Skeletal muscle satellite cell (primary cell): ENCODE results near the gene EPX. TPM values are rescaled to one million over a fixed set of nuclear protein-coding genes. Genes with fewer than 3 reads are reported as not detected.
A peak's percentile ranks its signal among the peaks of the same experiment; 100 is the strongest.
"Not testable (repeated sequence)": the region's sequence is repeated elsewhere in the genome, so short reads cannot be mapped to it uniquely, and the experiment has no call there.

Source experiments
- H3K27me3 ChIP-seq: 2 replicates; pipeline ENCODE4 v1.7.0; 2013; ENCODE audit warnings: low read length; ENCODE audit not compliant: control insufficient read depth, insufficient read depth
- H3K36me3 ChIP-seq: 2 replicates; pipeline ENCODE4 v1.7.0; 2013; ENCODE audit warnings: mild to moderate bottlenecking, control low read depth, low read length; ENCODE audit not compliant: insufficient read depth
- H3K4me1 ChIP-seq: 2 replicates; pipeline ENCODE4 v1.7.0; 2013; ENCODE audit warnings: low read length; ENCODE audit not compliant: control insufficient read depth, insufficient read depth
- H3K4me2 ChIP-seq: 2 replicates; pipeline ENCODE4 v1.7.0; 2013; ENCODE audit warnings: mild to moderate bottlenecking, low read length
- H3K4me3 ChIP-seq: 2 replicates; pipeline ENCODE4 v1.7.0; 2013; ENCODE audit warnings: low read length
- H3K9ac ChIP-seq: 2 replicates; pipeline ENCODE4 v1.7.0; 2013; ENCODE audit warnings: mild to moderate bottlenecking, low read depth, low read length, moderate library complexity
- H3K9me3 ChIP-seq: replicated peaks from 2 replicates; pipeline ENCODE4 v1.7.0; 2013; ENCODE audit warnings: mild to moderate bottlenecking, control low read depth, low read length
- total RNA-seq: library from RNA; depleted of rRNA; stranded (reverse); fragments of >200 nt; gene quantifications from 2 replicates; pipeline ENCODE4 v1.2.3, GENCODE V29; 2012; rRNA removed

EPX gene
- total RNA-seq, result not detected in 2 replicates

GRCh38 chr17:58192612-58193011 lies at the start of gene EPX:
Gene EPX (plus strand): TSS chr17:58192726. CDS start chr17:58192847, 121 bp downstream.
- H3K9ac ChIP-seq, result no peak within 1 kb of the TSS
- no peak within 1 kb of the TSS for H3K4me3 ChIP-seq
- peaks cover 3% of the 10 kb centered on the region for H3K4me1 ChIP-seq
- no peaks in the 10 kb centered on the region for H3K9me3 ChIP-seq
- no peaks in the 10 kb centered on the region for H3K36me3 ChIP-seq
- peaks cover 65% of the 10 kb centered on the region for H3K27me3 ChIP-seq
- H3K4me2 ChIP-seq, result no peak within 1 kb of the TSS

GRCh38 chr17:58143335-58143734 lies 49.2 kb upstream of the EPX start:
- not testable (repeated sequence) for H3K9me3 ChIP-seq, H3K9ac ChIP-seq, H3K36me3 ChIP-seq, H3K4me3 ChIP-seq, H3K4me2 ChIP-seq, H3K4me1 ChIP-seq
- peaks cover 26% of the 10 kb centered on the region for H3K27me3 ChIP-seq

DNA sequence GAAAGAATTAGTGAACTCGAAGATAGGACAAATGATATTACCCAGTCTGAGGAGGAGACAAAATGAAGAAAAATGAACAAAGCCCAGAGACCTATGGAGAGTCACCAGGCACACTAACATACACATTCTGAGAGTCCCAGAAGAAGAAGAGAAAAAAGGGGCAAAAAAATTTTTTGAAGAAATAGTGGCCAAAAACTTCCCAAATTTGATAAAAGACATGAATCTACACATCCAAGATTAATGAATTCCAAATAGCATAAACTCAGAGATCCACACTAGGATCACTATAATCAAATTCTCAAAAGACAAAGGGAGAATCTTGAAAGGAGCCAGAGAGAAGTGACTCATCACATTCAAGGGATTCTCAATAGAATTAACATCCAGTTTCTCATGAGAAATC lies 47.7 kb upstream of the EPX start:
- Histone ChIP-seq H3K4me3 (no peak overlapping the region), H3K4me2 (no peak overlapping the region), H3K4me1 (no peaks in the 10 kb centered on the region), H3K36me3 (no peaks in the 10 kb centered on the region), H3K9me3 (peaks cover 4% of the 10 kb centered on the region), H3K9ac (no peak overlapping the region), H3K27me3 (peaks cover 37% of the 10 kb centered on the region)

- H3K36me3 ChIP-seq, result no peaks in the 10 kb centered on the region
- H3K4me3 ChIP-seq, result no peak within 1 kb of the TSS
- H3K4me1 ChIP-seq, result no peaks in the 10 kb centered on the region
- peaks cover 4% of the 10 kb centered on the region for H3K9me3 ChIP-seq
- no peak within 1 kb of the TSS for H3K4me2 ChIP-seq
- peaks cover 53% of the 10 kb centered on the region for H3K27me3 ChIP-seq
- H3K9ac ChIP-seq, result no peak within 1 kb of the TSS
These were observed 44.5 kb upstream of the EPX start, which contains the start of gene OR4D1 for GRCh38 chr17:58147930-58148434. Gene OR4D1 (plus strand): TSS chr17:58148384. CDS start chr17:58155154, 6,770 bp downstream.

DNA sequence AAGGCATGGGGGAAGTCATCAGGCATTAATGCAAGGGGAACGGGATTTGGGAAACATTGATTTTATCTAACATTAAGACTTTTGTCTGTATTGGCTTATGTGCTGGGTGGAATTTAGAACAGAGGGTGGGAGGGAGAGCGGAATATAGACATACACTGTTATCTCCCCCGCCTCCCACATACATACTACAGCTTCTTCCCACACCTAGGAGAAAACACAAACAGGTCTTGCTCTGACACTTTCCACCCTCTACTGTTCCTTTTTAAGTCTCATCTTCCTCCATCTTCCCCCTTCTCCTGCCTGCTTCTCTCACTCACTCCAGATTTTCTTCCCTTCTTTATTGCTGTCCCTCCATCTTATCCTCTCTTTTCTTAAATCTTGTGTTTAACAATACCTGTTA lies 43.9 kb upstream of the EPX start:
- no peak overlapping the region for H3K4me3 ChIP-seq
- H3K36me3 ChIP-seq, result no peaks in the 10 kb centered on the region
- H3K27me3 ChIP-seq, result peaks cover 59% of the 10 kb centered on the region
- no peak overlapping the region for H3K9ac ChIP-seq
- no peak overlapping the region for H3K4me2 ChIP-seq
- H3K9me3 ChIP-seq, result peaks cover 4% of the 10 kb centered on the region
- no peaks in the 10 kb centered on the region for H3K4me1 ChIP-seq

GRCh38 chr17:58150394-58150793 lies 42.1 kb upstream of the EPX start:
- H3K27me3 ChIP-seq, result peaks cover 68% of the 10 kb centered on the region

GRCh38 chr17:58153046-58153445 lies 39.5 kb upstream of the EPX start:
- Histone ChIP-seq H3K4me1 (no peaks in the 10 kb centered on the region), H3K36me3 (no peaks in the 10 kb centered on the region), H3K27me3 (peaks cover 80% of the 10 kb centered on the region), H3K9me3 (no peaks in the 10 kb centered on the region), H3K4me2 (no peak overlapping the region), H3K4me3 (no peak overlapping the region), H3K9ac (no peak overlapping the region)

More at GRCh38 chr17:58150394-58150793, 42.1 kb upstream of the EPX start:
- H3K4me2 ChIP-seq, result no peak overlapping the region
- H3K4me1 ChIP-seq, result no peaks in the 10 kb centered on the region
- no peak overlapping the region for H3K4me3 ChIP-seq
- H3K9me3 ChIP-seq, result no peaks in the 10 kb centered on the region
- H3K9ac ChIP-seq, result no peak overlapping the region
- no peaks in the 10 kb centered on the region for H3K36me3 ChIP-seq

DNA sequence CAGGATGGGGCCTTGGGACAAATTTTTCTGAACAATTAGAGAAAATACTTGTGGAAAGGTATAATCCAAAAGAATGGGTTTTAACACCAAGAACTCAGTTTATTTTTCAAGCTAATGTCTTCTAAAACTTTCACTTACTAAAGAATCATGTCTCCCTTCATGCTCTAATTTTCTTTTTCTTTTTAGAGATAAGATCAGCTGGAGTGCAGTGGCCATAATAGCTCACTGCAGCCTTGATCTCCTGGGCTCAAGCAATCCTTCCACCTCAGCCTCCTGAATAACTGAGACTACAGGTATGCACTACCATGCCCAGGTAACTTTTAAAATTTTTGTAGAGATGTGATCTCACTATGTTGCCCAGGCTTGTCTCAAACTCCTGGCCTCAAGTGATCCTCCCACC lies 38.9 kb upstream of the EPX start:
- Histone ChIP-seq H3K4me3 (no peak overlapping the region), H3K9me3 (no peaks in the 10 kb centered on the region), H3K9ac (no peak overlapping the region), H3K4me2 (no peak overlapping the region), H3K36me3 (no peaks in the 10 kb centered on the region), H3K4me1 (no peaks in the 10 kb centered on the region), H3K27me3 (peaks cover 77% of the 10 kb centered on the region)

DNA sequence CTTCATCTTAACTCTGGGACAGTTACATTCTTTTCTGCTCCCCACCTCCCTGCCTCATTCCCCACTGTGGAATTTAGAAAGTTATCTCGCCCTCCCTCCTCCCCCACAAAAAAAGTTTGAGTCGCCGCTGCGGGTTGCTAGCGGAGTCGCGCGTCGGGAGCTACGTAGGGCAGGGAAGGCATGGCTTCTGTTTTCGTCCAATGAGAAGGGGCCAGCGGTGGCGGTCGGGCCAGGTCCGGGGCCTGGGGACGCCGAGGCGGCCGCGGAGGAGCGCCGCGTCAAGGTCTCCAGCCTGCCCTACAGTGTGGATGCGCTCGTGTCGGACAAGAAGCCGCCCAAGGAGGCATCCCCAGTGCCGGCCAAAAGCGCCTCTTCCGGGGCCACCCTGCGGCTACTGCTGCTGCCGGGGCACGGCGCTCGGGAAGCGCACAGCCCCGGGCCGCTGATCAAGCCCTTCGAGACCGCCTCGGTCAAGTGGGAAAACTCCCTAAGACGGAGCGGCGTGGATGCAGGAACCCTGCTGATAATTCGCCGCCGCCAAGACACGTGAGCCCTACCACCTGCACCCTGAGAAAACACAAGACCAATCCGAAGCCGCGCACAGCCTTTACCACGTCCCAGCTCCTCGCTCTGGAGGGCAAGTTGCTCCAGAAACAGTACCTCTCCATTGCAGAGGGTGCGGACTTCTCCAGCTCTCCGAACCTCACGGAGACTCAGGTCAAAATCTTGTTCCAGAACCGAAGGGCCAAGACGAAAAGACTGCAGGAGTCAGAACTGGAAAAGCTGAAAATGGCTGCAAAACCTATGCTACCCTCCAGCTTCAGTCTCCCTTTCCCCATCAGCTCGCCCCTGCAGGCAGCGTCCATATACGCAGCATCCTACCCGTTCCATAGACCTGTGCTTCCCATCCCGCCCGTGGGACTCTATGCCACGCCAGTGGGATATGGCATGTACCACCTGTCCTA lies 35.4 kb upstream of the EPX start:
- Histone ChIP-seq H3K4me3 (peak overlapping the region; percentile 45), H3K9ac (no peak overlapping the region), H3K4me1 (no peaks in the 10 kb centered on the region), H3K9me3 (no peaks in the 10 kb centered on the region), H3K4me2 (peak overlapping the region; percentile 74), H3K27me3 (peaks cover 85% of the 10 kb centered on the region), H3K36me3 (no peaks in the 10 kb centered on the region)

DNA sequence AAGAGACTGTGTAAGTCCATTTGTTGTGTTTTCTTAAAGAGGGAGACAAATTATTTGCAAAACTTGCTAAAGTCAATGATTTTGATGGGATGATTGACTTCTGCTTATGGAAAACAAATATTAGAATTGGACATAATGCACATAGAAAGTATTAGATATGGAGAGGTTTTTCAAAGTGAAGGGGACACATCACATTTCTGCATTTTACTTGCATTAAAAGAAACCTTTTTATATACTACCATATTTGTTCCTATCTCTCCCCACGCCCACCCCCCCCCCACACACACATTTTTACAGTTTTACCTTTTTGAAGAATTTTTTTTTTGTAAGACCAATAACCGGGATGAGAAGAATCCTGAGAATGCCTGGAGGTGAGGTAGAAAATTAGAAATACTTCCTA lies 34.3 kb upstream of the EPX start:
- Histone ChIP-seq H3K27me3 (peaks cover 81% of the 10 kb centered on the region), H3K9ac (no peak overlapping the region), H3K4me3 (no peak overlapping the region)

GRCh38 chr17:58161566-58161965 lies 31.0 kb upstream of the EPX start:
- H3K36me3 ChIP-seq, result no peaks in the 10 kb centered on the region
- peaks cover 61% of the 10 kb centered on the region for H3K27me3 ChIP-seq
- no peaks in the 10 kb centered on the region for H3K4me1 ChIP-seq
- no peak overlapping the region for H3K9ac ChIP-seq
- no peak overlapping the region for H3K4me3 ChIP-seq
- H3K4me2 ChIP-seq, result no peak overlapping the region
- H3K9me3 ChIP-seq, result no peaks in the 10 kb centered on the region

More for the DNA sequence above, 34.3 kb upstream of the EPX start:
- no peak overlapping the region for H3K4me2 ChIP-seq
- no peaks in the 10 kb centered on the region for H3K4me1 ChIP-seq
- H3K9me3 ChIP-seq, result no peaks in the 10 kb centered on the region
- no peaks in the 10 kb centered on the region for H3K36me3 ChIP-seq
